Smooth muscle cell of trachea (primary cell): ENCODE data around the gene MYOT. TPM values are rescaled to one million over a fixed set of nuclear protein-coding genes. Genes with fewer than 3 reads are reported as not detected.

Experiments used
- total RNA-seq: library from RNA; depleted of rRNA; stranded (reverse); fragments of >200 nt; gene quantifications from 2 replicates; pipeline ENCODE4 v1.2.1, GENCODE V29; 2014

Gene MYOT
- not detected in 2 replicates for total RNA-seq

GRCh38 chr5:137867664-137868063 is at the start of gene MYOT:
MYOT (plus strand) TSS chr5:137867860; CDS start chr5:137870652, 2,792 bp downstream.

GRCh38 chr5:137888863-137889759 is 21.5 kb downstream of the MYOT start, which contains the start of gene PKD2L2:
PKD2L2 (plus strand) TSS chr5:137889457; CDS start chr5:137889492, 35 bp downstream.

Other genes starting within 250 kb of the MYOT start
- 1.2 and 3.8 TPM in 2 replicates for gene KLHL3, start 131.8 kb upstream of the MYOT start, total RNA-seq
- 8.4 and 9.9 TPM in 2 replicates for gene HNRNPA0, start 113.5 kb upstream of the MYOT start, total RNA-seq
- gene PKD2L2, start 21.6 kb downstream of the MYOT start, total RNA-seq: not detected in 2 replicates
- gene FAM13B, start 165.2 kb downstream of the MYOT start, total RNA-seq: 20.2 and 33.5 TPM in 2 replicates
- not detected in 2 replicates for gene WNT8A, start 216.2 kb downstream of the MYOT start, total RNA-seq